HEK293 (cell line): ENCODE results near the gene SYCP3.
"Not testable (repeated sequence)": the region's sequence is repeated elsewhere in the genome, so short reads cannot be mapped to it uniquely, and the experiment has no call there.

Experiments
- CTCF ChIA-PET: fragments of 350-600 bp; formaldehyde crosslinking; extraction: SDS; loops from one replicate; lab custom pipeline; 2021; ENCODE audit warnings: antibody characterized with exemption; lab: Yijun Ruan, JAX
- POLR2A ChIA-PET: fragments of 300-600 bp; formaldehyde crosslinking; extraction: SDS; loops from one replicate; lab custom pipeline; 2020; ENCODE audit warnings: antibody characterized with exemption, inconsistent platforms; lab: Yijun Ruan, JAX
- H3K27ac ChIP-seq: fragments of 200-500 bp; sonication (Bioruptor generic); 2 replicates; pipeline ENCODE4 v1.5.1; 2014; ENCODE audit warnings: low read depth, low read length, control low read depth, inconsistent platforms; ENCODE audit errors: extremely low read depth
- H3K36me3 ChIP-seq, 2 experiments: fragments of 200-500 bp in 1 of 2; sonication (Bioruptor generic) in 1 of 2; 1 replicate in 1 of 2; 2 replicates in 1 of 2; pipeline ENCODE4 v1.5.1; 2014 to 2017; ENCODE audit warnings: inconsistent platforms in 2 of 2, low read length in 2 of 2; ENCODE audit not compliant: control insufficient read depth in 2 of 2, insufficient read depth in 1 of 2
- H3K4me1 ChIP-seq: fragments of 200-500 bp; sonication (Bioruptor generic); 2 replicates; pipeline ENCODE4 v1.5.1; 2014; ENCODE audit warnings: mild to moderate bottlenecking, low read length, inconsistent platforms; ENCODE audit not compliant: control insufficient read depth, insufficient read depth
- H3K4me3 ChIP-seq: 2 replicates; pipeline ENCODE4 v1.5.1; 2011; ENCODE audit warnings: low read depth, mild to moderate bottlenecking, control low read depth, low read length, moderate library complexity
- H3K9me3 ChIP-seq: fragments of 200-500 bp; sonication (Bioruptor generic); 2 replicates; pipeline ENCODE4 v1.5.1; 2014; ENCODE audit warnings: low read depth, low read length, inconsistent platforms; ENCODE audit not compliant: control insufficient read depth, insufficient read depth
- BCL11A ChIP-seq: fragments of 450-650 bp; formaldehyde crosslinking; IDR thresholded peaks from 2 replicates; pipeline ENCODE4 v1.5.1; 2016; ENCODE audit warnings: low read depth, missing biosample characterization, missing genetic modification characterization
- GFI1B ChIP-seq: fragments of 450-650 bp; formaldehyde crosslinking; IDR thresholded peaks from 2 replicates; pipeline ENCODE4 v1.5.1; 2016; ENCODE audit warnings: missing biosample characterization, missing genetic modification characterization
- GLI2 ChIP-seq: fragments of 450-650 bp; formaldehyde crosslinking; IDR thresholded peaks from 2 replicates; pipeline ENCODE4; 2017; ENCODE audit warnings: missing biosample characterization, missing genetic modification characterization, low read depth, borderline replicate concordance
- PRDM1 ChIP-seq: fragments of 450-650 bp; formaldehyde crosslinking; IDR thresholded peaks from 2 replicates; pipeline ENCODE4; 2016; ENCODE audit warnings: missing biosample characterization, missing genetic modification characterization
- REPIN1 ChIP-seq: fragments of 450-650 bp; formaldehyde crosslinking; IDR thresholded peaks from 2 replicates; pipeline ENCODE4 v1.5.1; 2017; ENCODE audit warnings: missing biosample characterization, missing genetic modification characterization, low read depth
- ZBTB1 ChIP-seq: fragments of 450-650 bp; formaldehyde crosslinking; IDR thresholded peaks from 2 replicates; pipeline ENCODE4 v1.5.1; 2016; ENCODE audit warnings: missing biosample characterization, missing genetic modification characterization
- ZBTB48 ChIP-seq: fragments of 450-650 bp; formaldehyde crosslinking; IDR thresholded peaks from 2 replicates; pipeline ENCODE4 v1.5.1; 2016; ENCODE audit warnings: missing biosample characterization, missing genetic modification characterization
- ZFP41 ChIP-seq: fragments of 450-650 bp; formaldehyde crosslinking; IDR thresholded peaks from 2 replicates; pipeline ENCODE4 v1.5.1; 2016; ENCODE audit warnings: missing biosample characterization, missing genetic modification characterization, borderline replicate concordance
- ZNF121 ChIP-seq: fragments of 450-650 bp; formaldehyde crosslinking; IDR thresholded peaks from 2 replicates; pipeline ENCODE4 v1.5.1; 2016; ENCODE audit warnings: missing biosample characterization, missing genetic modification characterization
- ZNF37A ChIP-seq: fragments of 450-650 bp; IDR thresholded peaks from 2 replicates; pipeline ENCODE4 v1.5.1; 2018; ENCODE audit warnings: missing biosample characterization, missing genetic modification characterization
- ZNF423 ChIP-seq: fragments of 450-650 bp; formaldehyde crosslinking; IDR thresholded peaks from 2 replicates; pipeline ENCODE4 v1.5.1; 2016; ENCODE audit warnings: missing biosample characterization, missing genetic modification characterization
- ZNF561 ChIP-seq: fragments of 450-650 bp; IDR thresholded peaks from 2 replicates; pipeline ENCODE4 v1.5.1; 2018; ENCODE audit warnings: missing biosample characterization, missing genetic modification characterization, borderline replicate concordance
- ZNF677 ChIP-seq: fragments of 450-650 bp; IDR thresholded peaks from 2 replicates; pipeline ENCODE4 v1.5.0; 2018; ENCODE audit warnings: missing biosample characterization, mild to moderate bottlenecking, missing genetic modification characterization, moderate library complexity
- TF ChIP-seq, protein P1 (sequence below): fragments of 450-650 bp; formaldehyde crosslinking; IDR thresholded peaks from 2 replicates; pipeline ENCODE4 v1.5.1; 2017; ENCODE audit warnings: missing biosample characterization, mild to moderate bottlenecking, missing genetic modification characterization, moderate library complexity
- TF ChIP-seq, protein P2 (sequence below): fragments of 450-650 bp; formaldehyde crosslinking; IDR thresholded peaks from 2 replicates; pipeline ENCODE4 v1.5.1; 2016; ENCODE audit warnings: missing biosample characterization, missing genetic modification characterization
- TF ChIP-seq, protein P3 (sequence below): fragments of 450-650 bp; formaldehyde crosslinking; IDR thresholded peaks from 2 replicates; pipeline ENCODE4 v1.5.1; 2016; ENCODE audit warnings: missing biosample characterization, missing genetic modification characterization

Gene SYCP3

DNA sequence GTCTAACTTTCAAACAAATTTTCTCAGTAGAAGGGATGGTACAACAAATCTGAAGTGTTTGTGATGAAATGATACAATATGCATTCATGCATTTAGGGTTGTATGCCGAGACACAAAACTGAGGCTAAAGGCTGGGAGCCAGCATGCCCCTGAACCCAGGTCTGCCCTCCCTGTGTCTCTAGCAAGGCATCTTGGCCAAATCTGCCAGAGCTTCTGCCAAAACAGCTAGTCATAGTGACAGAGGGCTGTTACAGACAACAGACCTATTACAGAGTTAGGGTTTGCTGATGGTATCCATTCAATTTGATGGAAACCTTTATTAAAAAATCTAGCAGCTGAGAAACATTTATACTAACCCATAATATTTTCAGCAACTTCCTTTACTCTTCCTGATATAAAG lies 53.1 kb downstream of the SYCP3 start:
- CTCF ChIA-PET, result interaction anchor here (0.7 kb wide), 1 partner anchor 19 kb away, joined by 3 read pairs; no protein-coding TSS in a partner anchor
- TF ChIP-seq PRDM1, result no peak
- no peak for TF ChIP-seq ZNF121 (tag by site-specific recombination)
- no peak for TF ChIP-seq ZBTB48 (tag by site-specific recombination)
- TF ChIP-seq ZNF561, result no peak
- no peak for TF ChIP-seq ZBTB1 (tag by site-specific recombination)
- TF ChIP-seq, protein P1, sequence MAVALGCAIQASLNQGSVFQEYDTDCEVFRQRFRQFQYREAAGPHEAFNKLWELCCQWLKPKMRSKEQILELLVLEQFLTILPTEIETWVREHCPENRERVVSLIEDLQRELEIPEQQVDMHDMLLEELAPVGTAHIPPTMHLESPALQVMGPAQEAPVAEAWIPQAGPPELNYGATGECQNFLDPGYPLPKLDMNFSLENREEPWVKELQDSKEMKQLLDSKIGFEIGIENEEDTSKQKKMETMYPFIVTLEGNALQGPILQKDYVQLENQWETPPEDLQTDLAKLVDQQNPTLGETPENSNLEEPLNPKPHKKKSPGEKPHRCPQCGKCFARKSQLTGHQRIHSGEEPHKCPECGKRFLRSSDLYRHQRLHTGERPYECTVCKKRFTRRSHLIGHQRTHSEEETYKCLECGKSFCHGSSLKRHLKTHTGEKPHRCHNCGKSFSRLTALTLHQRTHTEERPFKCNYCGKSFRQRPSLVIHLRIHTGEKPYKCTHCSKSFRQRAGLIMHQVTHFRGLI (tag by site-specific recombination), result no peak
- TF ChIP-seq ZFP41, result no peak
- TF ChIP-seq BCL11A (tag by site-specific recombination), result no peak
- Histone ChIP-seq H3K4me3 (no peak overlapping the region), H3K9me3 (no peaks in the 10 kb centered on the region), H3K36me3 (no peaks in the 10 kb centered on the region), H3K4me1 (no peaks in the 10 kb centered on the region), H3K27ac (no peak overlapping the region)
- POLR2A ChIA-PET, result no interaction called here

DNA sequence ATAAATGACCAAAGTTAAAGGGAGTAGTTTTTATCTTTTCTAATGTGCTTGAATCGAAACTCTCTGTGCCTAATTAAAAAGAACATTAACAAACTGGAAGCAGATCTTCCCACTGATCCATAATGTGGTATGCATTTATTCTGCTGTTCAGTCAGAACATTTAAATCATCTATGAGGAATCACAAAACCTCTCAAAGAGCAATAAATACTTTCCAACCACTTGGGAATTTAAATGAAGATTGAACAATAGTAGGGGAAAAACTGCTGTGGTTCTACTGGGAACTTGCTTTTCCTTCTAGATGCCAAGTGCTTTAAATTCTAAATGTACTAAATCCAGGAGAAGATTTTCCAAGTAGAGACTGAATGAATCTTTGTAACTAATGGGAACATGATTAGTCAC lies 54.2 kb downstream of the SYCP3 start:
- no peak overlapping the region for H3K27ac ChIP-seq

DNA sequence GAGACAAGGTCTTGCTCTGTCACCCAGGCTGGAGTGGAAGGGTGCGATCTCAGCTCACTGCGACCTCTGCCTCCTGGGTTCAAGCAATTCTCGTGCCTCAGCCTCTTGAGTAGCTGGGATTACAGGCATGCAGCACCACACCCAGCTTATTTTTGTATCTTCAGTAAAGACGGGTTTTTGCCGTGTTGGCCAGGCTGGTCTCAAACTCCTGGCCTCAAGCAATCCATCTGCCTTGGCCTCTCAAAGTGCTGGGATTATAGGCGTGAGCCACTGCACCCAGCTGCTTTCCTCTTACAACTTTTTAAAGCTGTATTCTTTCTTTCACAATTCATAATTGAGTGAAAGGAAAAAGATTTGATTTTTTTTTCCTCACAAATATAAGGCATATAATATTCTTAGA lies 57.6 kb downstream of the SYCP3 start:
- H3K27ac ChIP-seq, H3K4me3 ChIP-seq, H3K4me1 ChIP-seq, POLR2A ChIA-PET, H3K36me3 ChIP-seq, H3K9me3 ChIP-seq: not testable (repeated sequence)
- CTCF ChIA-PET, result interaction anchor here (0.5 to 1.5 kb wide), 5 partner anchors 8 to 145 kb away, joined by 3 read pairs; partner anchors contain the start of gene CHPT1

More for the DNA sequence above, 54.2 kb downstream of the SYCP3 start:
- Histone ChIP-seq H3K4me3 (no peak overlapping the region), H3K4me1 (no peaks in the 10 kb centered on the region), H3K36me3 (no peaks in the 10 kb centered on the region), H3K9me3 (no peaks in the 10 kb centered on the region)
- ChIA-PET CTCF (no interaction called here), POLR2A (no interaction called here)
- TF ChIP-seq ZNF677 (tag by site-specific recombination) (no peak), ZNF37A (tag by site-specific recombination) (no peak), GLI2 (no peak), ZBTB1 (tag by site-specific recombination) (no peak), GFI1B (tag by site-specific recombination) (no peak), ZNF423 (tag by site-specific recombination) (no peak), REPIN1 (tag by site-specific recombination) (no peak)
- TF ChIP-seq, protein P2, sequence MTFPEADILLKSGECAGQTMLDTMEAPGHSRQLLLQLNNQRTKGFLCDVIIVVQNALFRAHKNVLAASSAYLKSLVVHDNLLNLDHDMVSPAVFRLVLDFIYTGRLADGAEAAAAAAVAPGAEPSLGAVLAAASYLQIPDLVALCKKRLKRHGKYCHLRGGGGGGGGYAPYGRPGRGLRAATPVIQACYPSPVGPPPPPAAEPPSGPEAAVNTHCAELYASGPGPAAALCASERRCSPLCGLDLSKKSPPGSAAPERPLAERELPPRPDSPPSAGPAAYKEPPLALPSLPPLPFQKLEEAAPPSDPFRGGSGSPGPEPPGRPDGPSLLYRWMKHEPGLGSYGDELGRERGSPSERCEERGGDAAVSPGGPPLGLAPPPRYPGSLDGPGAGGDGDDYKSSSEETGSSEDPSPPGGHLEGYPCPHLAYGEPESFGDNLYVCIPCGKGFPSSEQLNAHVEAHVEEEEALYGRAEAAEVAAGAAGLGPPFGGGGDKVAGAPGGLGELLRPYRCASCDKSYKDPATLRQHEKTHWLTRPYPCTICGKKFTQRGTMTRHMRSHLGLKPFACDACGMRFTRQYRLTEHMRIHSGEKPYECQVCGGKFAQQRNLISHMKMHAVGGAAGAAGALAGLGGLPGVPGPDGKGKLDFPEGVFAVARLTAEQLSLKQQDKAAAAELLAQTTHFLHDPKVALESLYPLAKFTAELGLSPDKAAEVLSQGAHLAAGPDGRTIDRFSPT (tag by site-specific recombination), result no peak
- TF ChIP-seq, protein P3, sequence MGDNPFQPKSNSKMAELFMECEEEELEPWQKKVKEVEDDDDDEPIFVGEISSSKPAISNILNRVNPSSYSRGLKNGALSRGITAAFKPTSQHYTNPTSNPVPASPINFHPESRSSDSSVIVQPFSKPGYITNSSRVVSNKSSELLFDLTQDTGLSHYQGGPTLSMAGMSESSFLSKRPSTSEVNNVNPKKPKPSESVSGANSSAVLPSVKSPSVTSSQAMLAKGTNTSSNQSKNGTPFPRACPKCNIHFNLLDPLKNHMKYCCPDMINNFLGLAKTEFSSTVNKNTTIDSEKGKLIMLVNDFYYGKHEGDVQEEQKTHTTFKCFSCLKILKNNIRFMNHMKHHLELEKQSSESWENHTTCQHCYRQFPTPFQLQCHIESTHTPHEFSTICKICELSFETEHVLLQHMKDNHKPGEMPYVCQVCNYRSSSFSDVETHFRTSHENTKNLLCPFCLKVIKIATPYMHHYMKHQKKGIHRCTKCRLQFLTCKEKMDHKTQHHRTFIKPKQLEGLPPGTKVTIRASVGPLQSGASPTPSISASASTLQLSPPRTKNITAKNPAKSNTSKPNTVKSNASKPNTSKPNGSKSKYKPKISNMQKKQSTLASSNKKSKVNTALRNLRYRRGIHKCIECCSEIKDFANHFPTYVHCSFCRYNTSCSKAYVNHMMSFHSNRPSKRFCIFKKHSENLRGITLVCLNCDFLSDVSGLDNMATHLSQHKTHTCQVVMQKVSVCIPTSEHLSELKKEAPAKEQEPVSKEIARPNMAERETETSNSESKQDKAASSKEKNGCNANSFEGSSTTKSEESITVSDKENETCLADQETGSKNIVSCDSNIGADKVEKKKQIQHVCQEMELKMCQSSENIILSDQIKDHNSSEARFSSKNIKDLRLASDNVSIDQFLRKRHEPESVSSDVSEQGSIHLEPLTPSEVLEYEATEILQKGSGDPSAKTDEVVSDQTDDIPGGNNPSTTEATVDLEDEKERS (tag by site-specific recombination), result no peak
